ENCODE measurements around the gene LYVE1.

The LYVE1 gene

DNA sequence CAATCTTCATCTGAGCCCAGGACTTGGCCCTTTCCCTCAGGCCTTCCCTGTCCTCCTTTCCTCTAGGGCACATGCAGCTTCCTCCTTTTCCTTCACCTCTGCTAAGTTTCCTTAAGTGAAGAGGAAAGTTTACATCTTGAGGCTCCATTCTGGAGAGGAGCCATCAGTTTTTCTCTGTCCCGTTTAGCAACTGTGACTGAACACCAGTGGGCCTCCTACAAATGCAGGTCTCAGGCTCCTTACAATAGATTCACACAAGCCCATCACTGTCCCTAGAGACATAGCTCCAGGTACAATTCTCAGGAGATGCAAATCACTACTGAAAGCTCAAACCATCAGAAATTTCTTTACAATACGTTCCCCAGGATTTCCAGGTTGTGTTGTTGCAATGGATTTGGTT is 23.3 kb upstream of the LYVE1 start:
- DNase-seq: no peak

DNA sequence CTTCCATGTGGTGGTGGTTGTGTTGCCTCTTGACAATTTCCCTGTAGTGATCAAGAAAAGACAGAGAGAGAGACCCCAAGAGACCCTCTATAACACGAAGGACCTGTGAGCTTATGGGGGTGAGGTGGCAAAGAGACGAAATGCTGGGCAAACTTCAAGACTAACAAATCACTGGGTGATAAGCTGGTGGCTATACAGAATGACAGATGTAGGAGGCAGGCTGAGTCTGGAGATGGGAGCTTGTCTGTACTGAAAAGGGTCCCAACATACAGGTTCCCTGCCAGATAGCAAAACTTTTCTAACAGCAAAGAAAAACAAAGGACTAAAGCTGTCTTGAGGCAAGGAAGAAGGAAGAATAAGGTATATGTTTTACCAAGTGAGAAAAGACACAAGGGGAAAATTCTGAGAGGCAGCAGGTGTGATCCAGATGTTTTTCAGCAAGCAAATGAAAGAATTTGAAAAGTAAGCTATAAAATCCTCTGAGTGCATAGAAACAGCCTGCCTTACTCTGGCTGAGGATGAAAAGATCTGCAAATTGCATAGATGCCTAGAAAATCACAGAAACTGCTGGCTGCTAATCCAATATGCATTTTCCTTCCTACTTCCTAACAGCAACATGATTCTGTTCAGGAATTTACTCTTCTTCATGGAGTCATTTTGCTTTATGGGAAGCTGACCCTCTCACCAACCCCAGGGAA is 21.9 kb upstream of the LYVE1 start:
- no peak for DNase-seq

DNA sequence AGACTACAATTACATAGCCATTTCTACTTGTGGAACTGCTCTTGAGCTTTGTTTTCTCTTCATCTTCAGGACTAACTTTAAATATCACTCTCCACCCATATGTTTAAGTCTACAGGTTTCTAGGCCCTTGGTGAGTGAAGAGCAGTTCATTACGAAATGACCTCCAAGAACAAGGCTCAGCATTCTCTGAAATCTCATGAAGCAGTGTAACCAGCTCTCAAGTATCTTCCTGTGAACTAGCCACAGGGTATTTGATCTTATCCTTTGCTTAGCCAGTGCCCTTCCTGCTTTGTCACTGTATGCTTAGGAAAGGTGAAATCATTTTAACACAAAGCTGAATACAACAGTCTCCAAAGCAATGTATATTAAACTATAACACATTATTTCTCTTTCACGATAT is 20.4 kb upstream of the LYVE1 start:
- DNase-seq: no peak

DNA sequence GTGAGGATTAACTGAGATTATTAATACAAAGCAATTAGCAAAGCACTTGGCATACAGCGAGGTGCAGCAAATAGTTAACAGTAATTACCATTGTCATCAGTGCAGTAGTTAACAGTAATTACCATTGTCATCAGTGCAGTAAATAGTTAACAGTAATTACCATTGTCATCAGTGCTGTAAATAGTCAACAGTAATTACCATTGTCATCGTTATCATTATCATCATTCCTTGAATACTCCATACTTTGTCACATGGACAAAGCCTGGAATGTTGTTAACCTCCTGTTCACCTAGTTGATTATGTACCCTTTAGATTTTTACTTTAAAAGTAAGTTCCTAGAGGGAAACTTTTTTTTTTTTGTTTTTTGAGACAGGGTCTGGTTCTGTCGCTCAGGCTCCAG is 19.5 kb upstream of the LYVE1 start:
- DNase-seq: no peak

DNA sequence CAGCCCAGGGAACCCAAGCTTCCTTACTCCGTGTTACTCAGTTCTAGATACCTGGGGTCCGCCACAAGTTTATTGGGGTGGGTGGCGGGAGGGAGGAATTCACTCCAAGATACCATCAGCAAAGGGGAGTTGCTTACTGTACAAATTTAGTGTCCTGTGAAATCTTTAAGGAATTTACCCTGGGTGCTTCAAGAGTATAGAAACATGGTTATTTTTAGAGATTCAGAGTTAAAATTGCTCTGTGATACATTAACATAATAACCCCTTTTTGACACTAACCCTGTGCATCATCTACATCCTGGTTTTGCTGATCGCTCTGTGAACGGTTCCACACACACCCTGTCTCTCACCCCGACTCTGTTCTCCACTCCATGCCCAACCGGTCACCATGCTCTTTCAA is 18.9 kb upstream of the LYVE1 start:
- no peak for DNase-seq

DNA sequence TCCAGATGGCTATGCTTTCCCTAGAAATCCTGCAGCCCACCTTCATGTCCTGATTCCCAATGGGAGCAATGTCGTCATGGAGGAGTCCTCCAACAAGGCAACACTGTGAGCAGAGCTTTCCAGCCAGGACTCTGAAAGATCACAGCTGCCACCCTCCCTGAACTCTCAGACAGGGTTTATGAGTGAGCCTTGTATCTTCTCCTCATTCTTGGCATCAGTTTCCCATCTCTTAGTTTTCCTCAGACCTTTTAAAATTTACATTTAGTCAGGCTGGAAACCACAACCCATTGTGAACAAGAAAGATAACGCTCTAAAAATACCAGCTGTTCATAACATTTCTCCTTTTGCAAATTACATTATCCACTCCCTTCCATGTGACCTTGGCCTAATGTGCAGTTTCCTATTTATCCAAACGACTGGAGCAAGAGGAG is 15.6 kb upstream of the LYVE1 start:
- no peak for DNase-seq

DNA sequence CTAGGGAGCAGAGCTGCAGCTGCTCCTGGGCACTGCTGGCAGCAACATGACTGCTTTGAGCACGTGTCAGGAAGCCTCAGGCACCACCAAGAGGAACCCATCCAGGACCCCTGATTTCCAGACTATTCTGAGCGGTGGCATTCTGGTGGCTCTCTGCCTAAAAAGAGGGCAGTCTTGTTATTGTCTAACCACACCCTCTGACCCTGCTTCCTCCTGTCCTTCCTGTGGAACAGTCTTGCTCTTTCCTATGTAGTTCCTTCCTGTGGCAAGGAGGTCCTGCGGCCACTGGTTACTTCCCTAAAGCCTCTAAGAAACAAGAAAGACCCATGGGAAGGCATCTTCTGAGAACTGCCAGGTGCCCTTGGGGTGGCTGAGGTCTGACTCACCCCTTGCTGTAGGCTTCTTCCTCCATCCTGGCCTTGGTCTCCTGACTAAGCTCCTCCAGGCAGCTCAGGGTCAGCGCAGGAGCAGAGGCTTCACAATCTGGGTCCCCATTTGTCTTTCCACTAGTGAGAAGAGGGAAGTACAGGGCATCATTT is 13.1 kb upstream of the LYVE1 start:
- DNase-seq: no peak

DNA sequence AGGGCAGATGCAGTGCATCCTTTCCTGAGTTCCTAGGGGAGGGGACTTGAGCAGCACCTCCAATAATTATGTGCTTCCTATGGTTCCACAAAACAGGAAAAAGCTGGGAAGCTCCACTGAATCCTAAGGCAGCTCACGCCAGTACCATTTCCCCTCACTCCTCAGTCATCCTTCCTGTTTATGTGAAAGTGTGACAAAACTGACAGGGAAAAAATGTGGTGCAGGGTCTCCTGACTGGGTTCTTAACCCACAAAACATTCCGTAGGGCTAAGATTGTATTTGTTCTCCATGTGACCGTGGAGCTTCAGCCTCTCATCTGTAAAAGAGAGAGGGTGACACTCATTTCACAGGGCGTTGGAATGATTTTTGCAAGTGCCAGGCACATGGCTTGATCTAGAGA is 12.2 kb upstream of the LYVE1 start:
- no peak for DNase-seq

DNA sequence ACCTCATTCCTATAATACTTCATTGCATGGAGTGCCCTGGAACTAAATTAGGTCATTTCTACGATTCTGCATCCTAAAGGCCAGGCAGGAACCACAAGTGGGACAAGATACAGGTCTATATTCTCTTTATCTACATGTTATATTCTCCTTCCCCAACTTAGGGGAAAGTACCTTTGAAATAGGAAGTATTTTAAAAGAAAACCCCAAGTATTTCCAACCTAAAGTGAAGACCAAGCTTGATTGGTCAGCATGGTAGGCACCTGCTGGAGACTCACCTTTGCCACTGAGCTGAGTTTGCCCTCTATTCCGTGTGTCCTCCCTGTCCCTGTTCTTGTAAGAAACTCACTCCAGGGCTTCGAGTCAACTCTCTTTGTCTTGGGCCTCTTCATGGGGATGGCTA is 11.2 kb upstream of the LYVE1 start:
- no peak for DNase-seq

DNA sequence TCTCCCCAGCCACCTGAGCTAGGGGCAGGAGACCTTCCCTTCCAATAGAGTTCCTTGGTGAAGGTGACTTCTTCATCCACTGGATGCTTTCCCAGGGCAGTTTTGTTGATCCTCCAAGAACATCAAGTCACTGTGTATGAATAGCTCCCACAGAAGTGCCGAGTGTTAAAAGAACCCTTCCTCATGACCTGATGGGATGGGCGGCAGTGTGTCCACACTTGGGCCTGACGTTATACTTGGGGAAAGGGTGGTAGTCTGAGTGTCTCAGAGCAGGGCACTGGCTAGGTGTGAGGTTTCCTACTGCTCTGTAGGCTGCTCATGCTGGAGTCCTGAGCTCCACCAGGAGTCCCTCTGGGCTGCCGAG is 7.6 kb upstream of the LYVE1 start:
- no peak for DNase-seq

DNA sequence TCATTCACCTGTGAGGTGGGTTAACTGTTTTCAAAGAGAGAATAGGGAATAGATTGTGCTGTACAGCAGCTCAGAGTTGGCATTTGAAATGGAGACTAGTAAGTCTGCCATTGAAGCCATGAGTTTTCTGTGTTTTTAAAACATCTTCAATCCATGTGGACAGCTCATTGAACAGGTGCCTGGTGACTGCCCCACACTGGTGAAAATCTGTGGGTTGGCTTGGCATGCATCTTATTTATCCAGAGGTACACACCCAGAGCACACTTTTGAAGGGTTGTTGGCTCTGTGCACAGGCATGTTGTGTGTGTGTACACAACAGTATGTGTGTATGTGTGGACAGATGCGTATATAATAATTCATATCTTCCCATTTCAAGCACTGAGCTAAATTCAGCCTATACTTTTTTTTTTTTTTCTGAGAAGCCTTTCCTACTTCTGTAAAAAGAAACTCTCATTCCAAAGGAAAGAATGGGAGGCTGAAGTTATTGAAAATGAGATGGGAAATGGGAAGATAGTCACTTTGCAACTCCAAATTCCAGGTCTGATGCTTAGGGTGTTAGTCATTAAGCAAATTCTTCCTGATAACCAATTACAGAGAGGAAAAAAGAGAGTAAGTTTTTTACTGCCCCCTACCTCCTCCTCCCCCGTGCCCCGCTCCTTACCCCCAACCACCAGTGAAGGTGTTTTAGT is 7.0 kb upstream of the LYVE1 start:
- DNase-seq: no peak

DNA sequence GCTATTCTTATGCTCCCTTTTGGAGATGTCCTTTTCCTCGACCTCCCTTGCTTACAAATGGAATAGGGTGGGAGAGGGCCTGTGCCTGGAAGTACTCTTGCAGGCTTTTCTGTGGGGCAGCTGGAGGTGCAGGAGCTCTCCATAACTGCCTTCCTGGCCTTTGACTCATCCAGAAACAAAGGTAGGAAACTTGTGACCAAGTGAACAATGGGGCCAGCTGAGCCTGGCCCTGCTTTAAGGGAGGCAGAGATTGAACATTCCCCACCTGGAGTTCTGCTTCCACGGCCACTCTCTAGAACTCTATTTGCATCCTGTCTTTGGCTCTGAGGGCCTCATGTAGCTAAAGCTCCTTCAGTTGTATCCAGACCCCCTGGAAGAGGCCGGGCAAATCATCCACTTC is 5.1 kb upstream of the LYVE1 start:
- DNase-seq: no peak

DNA sequence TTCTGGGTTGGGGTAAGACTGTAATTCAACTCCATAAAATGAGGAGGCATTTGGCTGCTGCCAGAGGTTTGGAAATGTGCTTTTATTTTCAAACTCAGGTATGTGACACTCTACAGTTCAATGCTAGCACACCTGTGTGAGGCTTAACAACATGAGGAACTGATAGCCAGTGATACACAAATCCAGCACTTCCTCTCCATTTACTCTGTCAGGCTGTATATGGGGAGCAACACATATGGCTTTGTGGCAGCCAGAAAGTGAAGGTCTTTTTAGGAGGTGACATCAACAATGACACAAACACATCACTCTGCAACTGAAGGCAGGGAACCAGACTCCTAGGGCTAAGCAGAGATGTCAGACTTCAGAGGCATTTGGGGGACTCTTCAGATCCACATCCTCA is 4.6 kb upstream of the LYVE1 start:
- no peak for DNase-seq

DNA sequence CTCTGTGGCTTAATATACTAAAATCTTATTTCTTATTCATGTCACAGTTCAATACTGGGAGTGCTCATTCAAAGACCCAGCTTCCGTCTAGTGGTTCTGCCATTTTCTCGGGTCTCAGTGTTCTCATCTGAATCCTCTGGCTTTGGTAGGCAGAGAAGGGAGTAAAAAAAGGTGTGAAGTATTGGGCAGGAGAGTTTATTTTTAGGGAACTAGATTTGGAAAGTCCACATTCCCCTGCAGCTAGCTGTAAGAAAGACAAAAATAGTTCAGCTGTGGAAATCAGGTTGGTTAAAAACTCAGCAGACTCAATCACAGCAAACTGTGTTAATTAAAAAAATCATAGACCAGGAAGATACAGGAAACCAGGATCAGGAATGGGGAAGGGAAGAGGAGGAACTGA is 4.1 kb upstream of the LYVE1 start:
- no peak for DNase-seq

DNA sequence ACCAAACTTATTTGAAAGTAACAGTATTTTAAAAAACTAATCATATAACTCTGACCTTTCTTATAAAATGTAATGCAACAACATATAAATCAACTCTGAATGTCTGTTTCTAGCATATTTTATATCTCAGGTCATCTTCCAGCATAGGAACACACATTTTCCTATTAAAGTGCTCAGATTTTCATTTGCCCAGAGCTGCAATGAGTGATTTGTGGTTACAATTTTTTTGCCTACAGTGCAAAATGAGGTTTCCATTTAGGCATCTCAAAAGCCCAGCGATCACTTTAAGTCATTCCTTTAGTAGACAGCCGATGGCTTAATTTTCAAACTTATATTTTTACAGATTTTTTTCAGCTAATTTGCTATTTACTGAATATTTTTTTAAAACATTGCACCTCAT is 1.0 kb downstream of the LYVE1 start:
- no peak for DNase-seq

DNA sequence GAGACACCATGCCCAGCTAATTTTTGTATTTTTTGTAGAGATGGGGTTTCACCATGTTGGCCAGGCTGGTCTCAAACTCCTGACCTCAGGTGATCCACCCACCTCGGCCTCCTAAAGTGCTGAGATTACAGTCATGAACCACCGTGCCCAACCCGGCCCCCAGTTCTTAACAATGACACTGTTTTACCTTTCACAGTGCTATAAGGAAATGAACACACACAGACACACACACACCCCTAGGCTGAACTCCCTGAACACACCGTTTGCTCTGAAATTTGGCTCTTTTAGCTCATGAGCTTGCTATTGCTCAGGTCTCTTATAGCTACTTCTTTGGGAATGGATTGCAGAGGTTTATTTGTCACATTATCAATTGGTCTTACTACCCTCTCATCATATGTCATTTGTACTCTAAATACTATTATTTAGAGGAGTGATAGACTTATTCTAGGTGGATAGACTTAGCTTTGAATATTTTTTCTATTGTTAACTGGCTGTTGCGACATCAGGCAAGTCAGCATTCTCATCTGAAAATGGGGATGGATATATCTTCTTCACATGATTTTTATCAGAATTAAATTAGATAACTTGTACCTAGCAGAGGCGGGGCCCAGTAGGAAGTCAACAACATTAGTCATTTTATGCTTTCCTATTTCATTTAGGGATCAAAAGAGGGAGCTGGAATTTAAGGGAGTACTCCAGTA is 2.1 kb downstream of the LYVE1 start:
- DNase-seq: no peak

DNA sequence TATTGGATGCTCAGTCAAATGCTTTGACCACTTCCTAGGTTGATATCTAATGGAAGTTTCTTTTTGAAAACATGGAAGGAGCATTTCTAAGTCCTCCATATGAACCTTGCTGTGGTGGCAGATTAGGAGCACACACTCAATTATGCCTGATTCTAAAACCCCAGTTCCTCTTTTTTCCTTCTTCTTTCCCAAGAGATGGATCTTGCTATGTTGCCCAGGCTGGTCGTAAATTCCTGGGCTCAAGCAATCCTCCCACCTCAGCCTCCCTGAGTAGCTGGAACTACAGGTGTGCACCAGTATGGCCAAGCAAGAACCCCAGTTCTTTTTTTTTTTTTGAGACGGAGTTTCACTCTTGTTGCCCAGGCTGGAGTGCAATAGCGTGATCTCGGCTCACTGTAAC is 3.0 kb downstream of the LYVE1 start:
- no peak for DNase-seq

DNA sequence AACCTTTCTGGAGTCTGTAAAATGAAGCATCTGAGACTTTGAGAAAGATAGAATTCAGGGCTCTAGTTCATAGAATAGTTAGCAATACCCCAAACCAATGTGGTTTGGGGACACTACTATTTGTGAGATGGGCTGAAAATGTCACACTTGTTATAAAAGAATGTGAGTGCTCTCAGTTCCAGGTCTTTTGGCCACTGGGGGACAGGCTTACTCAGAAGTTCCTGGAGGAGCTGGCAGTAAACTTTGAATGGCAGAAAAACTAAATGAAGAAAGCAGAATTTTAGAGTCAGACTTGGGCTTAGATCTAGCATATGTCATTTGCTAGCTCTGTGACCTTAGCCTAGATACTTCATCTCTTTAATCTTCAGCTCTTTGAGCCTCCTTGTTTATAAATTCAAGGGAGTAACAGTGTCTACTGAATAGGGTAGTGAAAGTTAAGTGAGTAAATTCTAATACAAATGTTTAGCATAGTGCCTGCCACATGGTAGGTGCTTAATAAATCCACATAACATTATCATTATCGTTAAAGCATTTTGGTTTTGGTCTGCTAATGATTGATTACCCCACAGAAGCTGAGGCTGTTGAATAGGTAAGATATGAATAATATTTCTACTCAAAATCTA is 3.7 kb downstream of the LYVE1 start:
- no peak for DNase-seq

DNA sequence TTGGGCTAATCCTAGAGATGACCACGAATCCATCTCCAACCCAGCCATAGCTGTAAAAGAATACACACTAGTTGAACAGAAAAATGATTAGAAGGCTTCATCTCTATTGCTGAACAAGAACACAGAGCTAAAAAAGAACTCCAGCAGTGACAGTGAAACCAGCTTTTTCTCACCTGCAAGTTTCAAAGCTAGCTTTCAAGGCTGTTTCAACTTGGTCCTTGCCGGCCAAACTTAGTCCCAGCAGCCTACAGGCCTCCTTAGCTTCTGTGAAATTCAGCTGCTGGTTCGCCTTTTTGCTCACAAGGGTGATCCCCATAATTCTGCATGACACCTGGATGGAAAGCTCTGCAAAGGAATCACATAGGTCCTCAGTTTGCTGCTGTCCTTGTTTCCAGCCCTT is 4.4 kb downstream of the LYVE1 start:
- no peak for DNase-seq

DNA sequence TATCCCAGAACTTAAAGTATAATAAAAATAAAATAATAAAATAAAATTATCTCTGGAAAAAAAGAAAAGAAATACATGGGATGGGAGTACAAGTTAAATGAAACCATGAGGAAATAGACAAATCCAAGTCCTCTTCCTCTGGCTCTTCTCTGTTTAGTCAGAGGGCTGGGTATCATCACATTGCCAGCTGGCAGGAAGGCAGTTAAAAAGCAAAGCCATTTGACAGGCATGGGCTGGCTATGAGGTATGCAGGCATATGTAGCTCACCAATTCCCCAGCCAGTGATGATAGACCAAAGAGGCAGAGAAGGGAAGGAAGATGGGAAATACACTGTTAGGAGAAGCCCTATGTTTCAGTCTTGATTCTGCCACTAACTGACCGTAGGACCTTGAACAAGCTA is 6.5 kb downstream of the LYVE1 start:
- DNase-seq: no peak

DNA sequence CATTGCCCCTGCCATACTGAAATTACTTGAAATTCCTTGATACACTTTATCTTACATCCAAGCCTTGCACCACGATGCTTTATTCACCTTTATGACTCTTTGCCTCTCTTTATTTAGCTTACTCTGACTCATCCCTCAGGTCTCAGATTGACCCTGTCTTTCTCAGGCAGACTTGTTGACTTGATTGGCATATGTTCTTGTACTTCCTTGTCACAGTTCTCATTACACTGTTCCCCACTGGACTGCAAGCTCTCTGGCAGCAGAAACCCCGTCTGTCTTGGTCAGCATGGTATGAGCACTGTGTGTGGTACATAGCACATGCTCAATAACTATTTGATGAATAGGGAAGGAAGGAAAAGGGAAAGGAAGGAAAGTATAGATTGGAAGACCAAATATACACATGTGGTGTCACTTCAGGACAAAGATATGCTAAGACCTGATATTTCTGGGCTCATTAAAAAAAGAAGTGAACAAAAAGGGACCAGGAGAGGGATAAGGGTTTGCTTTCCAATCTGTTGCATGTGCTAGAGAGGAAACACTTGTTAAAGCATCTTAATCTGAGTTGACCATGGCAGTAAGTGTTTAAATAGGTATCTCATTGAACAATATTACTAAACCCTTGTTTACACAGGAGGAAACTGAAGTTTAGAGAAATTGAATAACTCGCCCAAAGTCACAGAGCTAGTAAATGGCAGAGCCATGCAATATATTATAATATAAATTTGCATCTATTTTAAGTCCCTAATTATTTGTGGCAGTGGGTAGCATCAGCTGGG is 7.2 kb downstream of the LYVE1 start:
- no peak for DNase-seq

DNA sequence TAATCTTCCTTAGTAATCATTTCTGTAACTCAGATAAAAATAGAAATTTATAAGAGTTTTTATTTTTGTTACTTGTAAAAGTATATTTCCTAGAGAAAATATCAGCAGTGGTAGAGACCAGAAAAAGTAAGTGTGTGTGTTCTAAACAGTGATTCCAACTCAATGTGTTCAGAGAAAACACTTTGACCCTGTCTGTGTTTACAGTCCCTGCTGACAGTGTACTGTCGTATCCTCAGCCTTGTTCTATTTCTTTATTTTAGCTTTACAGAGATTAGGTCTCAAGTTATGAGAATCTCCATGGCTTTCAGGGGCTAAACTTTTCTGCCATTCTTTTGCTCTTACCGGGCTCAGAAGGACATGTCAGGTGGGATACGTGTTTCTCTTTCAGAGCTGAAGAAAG is 10.2 kb downstream of the LYVE1 start:
- no peak for DNase-seq

DNA sequence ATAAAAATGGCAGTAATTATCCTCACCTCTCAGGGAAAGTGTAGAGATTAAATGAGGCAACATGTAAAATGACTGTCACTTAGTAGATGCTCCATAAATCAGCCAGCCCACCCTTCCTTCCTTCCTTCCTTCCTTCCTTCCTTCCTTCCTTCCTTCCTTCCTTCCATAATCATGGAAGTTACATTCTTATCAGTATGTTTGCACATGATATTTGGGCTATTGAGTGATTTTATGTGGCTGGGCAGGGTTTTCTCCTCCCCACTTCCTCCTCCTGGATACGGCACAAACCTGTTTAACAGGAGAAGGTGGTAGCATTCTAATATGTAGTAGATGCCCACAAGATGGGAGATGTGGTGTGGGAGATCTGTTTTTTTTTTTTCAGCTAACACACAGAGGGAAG is 11.9 kb downstream of the LYVE1 start:
- no peak for DNase-seq

All from NCI-H524 treated with DMSO at 0.1 percent for 48 hours (cell line).